Smooth muscle cell (in vitro differentiated cells): ENCODE measurements around the gene CTSG. TPM values are rescaled to one million over a fixed set of nuclear protein-coding genes. Genes with fewer than 3 reads are reported as not detected.
"Not testable (repeated sequence)": the region's sequence is repeated elsewhere in the genome, so short reads cannot be mapped to it uniquely, and the experiment has no call there.

Experiments
- DNase-seq: peaks from one replicate; lab custom pipeline; 2025; ENCODE audit not compliant: unreplicated experiment; lab: John Stamatoyannopoulos, UW
- H2AFZ ChIP-seq: fragments of 200-600 bp; sonication (generic); 2 replicates; pipeline ENCODE4 v1.6.0; 2016; ENCODE audit warnings: antibody characterized with exemption, low read depth, mild to moderate bottlenecking
- H3F3A ChIP-seq: fragments of 200-600 bp; sonication (generic); 2 replicates; pipeline ENCODE4 v1.6.0; 2017; ENCODE audit warnings: antibody characterized with exemption, low read depth
- H3K27ac ChIP-seq: fragments of 200-600 bp; sonication (generic); 2 replicates; pipeline ENCODE4 v1.5.1; 2016; ENCODE audit warnings: low read depth, mild to moderate bottlenecking
- H3K27me3 ChIP-seq: fragments of 200-600 bp; sonication (generic); 2 replicates; pipeline ENCODE4 v1.6.1; 2016; ENCODE audit warnings: low read depth, mild to moderate bottlenecking
- H3K36me3 ChIP-seq: fragments of 200-600 bp; sonication (generic); 2 replicates; pipeline ENCODE4 v1.5.1; 2016; ENCODE audit warnings: low read depth
- H3K4me1 ChIP-seq: fragments of 200-600 bp; sonication (generic); 2 replicates; pipeline ENCODE4 v1.5.1; 2016; ENCODE audit warnings: low read depth
- H3K4me2 ChIP-seq: fragments of 200-600 bp; sonication (generic); 2 replicates; pipeline ENCODE4 v1.6.0; 2016; ENCODE audit warnings: mild to moderate bottlenecking
- H3K4me3 ChIP-seq: fragments of 200-600 bp; sonication (generic); 2 replicates; pipeline ENCODE4 v1.5.1; 2016; ENCODE audit warnings: mild to moderate bottlenecking
- H3K79me2 ChIP-seq: fragments of 200-600 bp; sonication (generic); 2 replicates; pipeline ENCODE4 v1.6.0; 2016; ENCODE audit warnings: low read depth, mild to moderate bottlenecking
- H3K9ac ChIP-seq: fragments of 200-600 bp; sonication (generic); 2 replicates; pipeline ENCODE4 v1.6.0; 2016; ENCODE audit warnings: low read depth
- H3K9me3 ChIP-seq: fragments of 200-600 bp; sonication (generic); replicated peaks from 2 replicates; pipeline ENCODE4 v1.5.1; 2016; ENCODE audit warnings: low read depth
- H4K20me1 ChIP-seq: fragments of 200-600 bp; sonication (generic); 2 replicates; pipeline ENCODE4 v1.6.0; 2016; ENCODE audit warnings: low read depth
- CTCF ChIP-seq: fragments of 200-600 bp; sonication (generic); IDR thresholded peaks from 2 replicates; pipeline ENCODE4 v1.5.1; 2017; ENCODE audit warnings: borderline replicate concordance, mild to moderate bottlenecking, antibody characterized with exemption; ENCODE audit not compliant: insufficient read depth, poor library complexity, severe bottlenecking
- WGBS: methylation state at CpG from one replicate; pipeline ENCODE4 v1.1.7; 2016; ENCODE audit warnings: low lambda C conversion rate; 5-methylcytosine and 5-hydroxymethylcytosine counted together
- polyA plus RNA-seq: library from polyadenylated mRNA; unstranded; fragments of >200 nt; fragmentation: Nextera tagmentation; extraction: Ambion mirVana; gene quantifications from 2 replicates; pipeline ENCODE4 v1.2.1, GENCODE V29; 2016
- total RNA-seq: library from RNA; depleted of rRNA; stranded (reverse); fragments of >200 nt; gene quantifications from 2 replicates; pipeline ENCODE4 v1.2.3, GENCODE V29; 2014

Gene CTSG
- total and polyA plus RNA-seq, 2 experiments from 2014 or later = not detected

- TF ChIP-seq CTCF = no peak
- Histone ChIP-seq H3K4me3 (no peak overlapping the region), H3K9ac (no peak overlapping the region), H3F3A (no peaks in the 10 kb centered on the region), H3K27ac (no peak overlapping the region), H3K9me3 (peaks cover 8% of the 10 kb centered on the region), H3K4me1 (no peaks in the 10 kb centered on the region), H3K36me3 (no peaks in the 10 kb centered on the region), H3K79me2 (no peaks in the 10 kb centered on the region), H3K27me3 (no peaks in the 10 kb centered on the region), H4K20me1 (no peaks in the 10 kb centered on the region), H2AFZ (no peak overlapping the region), H3K4me2 (no peak overlapping the region)
- WGBS = 83% methylated on average over 3 of the region's 3 CpGs
- DNase-seq = no peak
Observed at GRCh38 chr14:24595073-24595808, 19.2 kb upstream of the CTSG start.

- not testable (repeated sequence) for H3K4me1 ChIP-seq, DNase-seq, H3K27ac ChIP-seq, H3K9ac ChIP-seq, H3K36me3 ChIP-seq, H4K20me1 ChIP-seq, H3K4me3 ChIP-seq, H2AFZ ChIP-seq, H3K9me3 ChIP-seq, H3K4me2 ChIP-seq, H3F3A ChIP-seq, H3K27me3 ChIP-seq, H3K79me2 ChIP-seq
- WGBS = 72% methylated on average over 2 of the region's 2 CpGs
Observed at GRCh38 chr14:24591004-24591403, 15.0 kb upstream of the CTSG start.

GRCh38 chr14:24584402-24584801, 8.4 kb upstream of the CTSG start:
- not testable (repeated sequence) for DNase-seq, H3K27ac ChIP-seq, H3K36me3 ChIP-seq, H3K4me1 ChIP-seq, H3F3A ChIP-seq, H3K79me2 ChIP-seq, H4K20me1 ChIP-seq, H3K4me3 ChIP-seq, H3K9ac ChIP-seq, H2AFZ ChIP-seq, H3K4me2 ChIP-seq, H3K9me3 ChIP-seq, H3K27me3 ChIP-seq
- WGBS = 85% methylated on average over 3 of the region's 3 CpGs

GRCh38 chr14:24578558-24578957, 2.5 kb upstream of the CTSG start:
- no peaks in the 10 kb centered on the region for H3K79me2 ChIP-seq
- no peaks in the 10 kb centered on the region for H3K27me3 ChIP-seq
- H3K27ac ChIP-seq = no peak overlapping the region
- H3K9ac ChIP-seq = no peak overlapping the region
- no peak overlapping the region for H3K4me3 ChIP-seq
- no peak overlapping the region for H2AFZ ChIP-seq
- DNase-seq = no peak
- H3F3A ChIP-seq = no peaks in the 10 kb centered on the region
- H3K36me3 ChIP-seq = no peaks in the 10 kb centered on the region
- no peak overlapping the region for H3K4me2 ChIP-seq
- 64% methylated on average over 2 of the region's 2 CpGs for WGBS
- no peaks in the 10 kb centered on the region for H3K4me1 ChIP-seq
- H3K9me3 ChIP-seq = no peaks in the 10 kb centered on the region
- TF ChIP-seq CTCF = no peak
- no peaks in the 10 kb centered on the region for H4K20me1 ChIP-seq
